ENCODE measurements around the gene KLHDC7B.

The KLHDC7B gene

GRCh38 chr22:50571264-50572175 lies 25.8 kb downstream of the KLHDC7B start:
- TF ChIP-seq, protein P1, sequence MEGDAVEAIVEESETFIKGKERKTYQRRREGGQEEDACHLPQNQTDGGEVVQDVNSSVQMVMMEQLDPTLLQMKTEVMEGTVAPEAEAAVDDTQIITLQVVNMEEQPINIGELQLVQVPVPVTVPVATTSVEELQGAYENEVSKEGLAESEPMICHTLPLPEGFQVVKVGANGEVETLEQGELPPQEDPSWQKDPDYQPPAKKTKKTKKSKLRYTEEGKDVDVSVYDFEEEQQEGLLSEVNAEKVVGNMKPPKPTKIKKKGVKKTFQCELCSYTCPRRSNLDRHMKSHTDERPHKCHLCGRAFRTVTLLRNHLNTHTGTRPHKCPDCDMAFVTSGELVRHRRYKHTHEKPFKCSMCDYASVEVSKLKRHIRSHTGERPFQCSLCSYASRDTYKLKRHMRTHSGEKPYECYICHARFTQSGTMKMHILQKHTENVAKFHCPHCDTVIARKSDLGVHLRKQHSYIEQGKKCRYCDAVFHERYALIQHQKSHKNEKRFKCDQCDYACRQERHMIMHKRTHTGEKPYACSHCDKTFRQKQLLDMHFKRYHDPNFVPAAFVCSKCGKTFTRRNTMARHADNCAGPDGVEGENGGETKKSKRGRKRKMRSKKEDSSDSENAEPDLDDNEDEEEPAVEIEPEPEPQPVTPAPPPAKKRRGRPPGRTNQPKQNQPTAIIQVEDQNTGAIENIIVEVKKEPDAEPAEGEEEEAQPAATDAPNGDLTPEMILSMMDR (IDR thresholded peaks at IDR 0.05) = no peak
- no peak overlapping the region for H3K4me3 ChIP-seq
- H3K27ac ChIP-seq = no peak overlapping the region
- no peak for DNase-seq (ENCODE audit: low spot score)

DNA sequence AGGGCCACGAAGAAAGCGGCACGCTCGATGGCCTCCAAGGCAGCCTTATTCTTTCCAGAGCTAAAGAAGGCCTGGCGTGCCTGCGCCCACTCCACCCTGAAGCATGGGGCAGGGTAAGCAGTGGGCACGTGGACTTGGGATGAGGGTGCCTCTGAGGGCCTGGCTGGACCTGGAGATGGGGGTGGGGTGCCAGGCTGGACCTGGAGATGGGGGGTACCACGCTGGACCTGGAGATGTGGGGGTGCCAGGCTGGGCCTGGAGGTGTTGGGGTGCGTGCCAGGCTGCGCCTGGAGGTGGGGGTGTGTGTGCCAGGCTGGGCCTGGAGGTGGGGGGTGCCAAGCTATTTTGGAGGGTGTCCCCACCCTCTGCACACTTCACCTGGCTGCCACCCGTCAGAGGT lies 27.3 kb downstream of the KLHDC7B start:
- H3K4me3 ChIP-seq = no peak overlapping the region
- H3K27ac ChIP-seq = no peak overlapping the region
- TF ChIP-seq, protein P1 (IDR thresholded peaks at IDR 0.05) = no peak
- no peak for DNase-seq (ENCODE audit: low spot score)

DNA sequence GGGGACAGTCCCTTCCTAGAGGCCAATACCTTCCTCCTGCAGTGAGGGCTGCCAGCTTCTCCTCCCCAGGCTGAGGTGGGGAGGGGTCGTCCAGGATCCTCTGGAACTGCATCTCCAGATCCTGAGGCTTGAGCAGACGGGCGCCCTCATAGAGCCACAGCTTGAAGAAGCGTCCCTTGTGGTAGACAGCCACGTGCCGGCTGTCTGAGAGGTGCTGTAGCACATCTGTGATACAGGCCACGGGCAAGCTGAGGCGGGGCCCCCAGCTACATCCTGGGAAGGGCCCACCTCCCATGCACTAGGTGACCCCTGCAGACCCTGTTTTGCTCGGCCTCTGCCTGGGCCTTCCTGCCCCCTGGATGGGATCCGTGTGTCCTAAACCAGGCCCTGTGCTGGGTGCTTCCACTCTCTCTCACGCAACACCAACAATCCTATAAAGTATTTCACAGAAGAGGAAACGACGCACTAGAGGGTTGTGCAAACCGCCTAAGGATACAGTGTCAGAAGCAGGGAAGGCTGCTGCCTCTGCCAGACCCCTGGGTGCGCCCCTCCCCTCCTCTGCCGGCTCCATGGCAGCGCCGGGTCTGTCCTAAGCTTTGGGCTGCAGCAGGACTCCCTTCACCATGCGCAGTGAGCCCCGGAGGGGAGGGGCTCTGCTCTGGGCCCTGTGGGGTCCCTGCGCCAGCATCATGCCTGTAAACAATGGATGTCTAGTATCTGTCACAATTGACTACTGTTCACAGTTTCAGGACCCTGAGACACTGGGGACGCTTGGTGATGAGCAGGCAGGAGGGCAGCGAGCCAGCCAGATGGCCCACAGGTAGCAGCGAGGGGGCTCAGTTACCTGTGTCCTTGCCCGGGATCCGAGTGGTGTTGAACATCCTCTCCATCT lies 28.0 kb downstream of the KLHDC7B start:
- TF ChIP-seq, protein P1 (IDR thresholded peaks at IDR 0.05) = no peak
- no peak for DNase-seq (ENCODE audit: low spot score)
- no peak overlapping the region for H3K27ac ChIP-seq
- H3K4me3 ChIP-seq = no peak overlapping the region

GRCh38 chr22:50574383-50574755 lies 28.7 kb downstream of the KLHDC7B start:
- Histone ChIP-seq H3K4me3 (no peak overlapping the region), H3K27ac (no peak overlapping the region)
- TF ChIP-seq, protein P1 (IDR thresholded peaks at IDR 0.05) = no peak
- no peak for DNase-seq (ENCODE audit: low spot score)

DNA sequence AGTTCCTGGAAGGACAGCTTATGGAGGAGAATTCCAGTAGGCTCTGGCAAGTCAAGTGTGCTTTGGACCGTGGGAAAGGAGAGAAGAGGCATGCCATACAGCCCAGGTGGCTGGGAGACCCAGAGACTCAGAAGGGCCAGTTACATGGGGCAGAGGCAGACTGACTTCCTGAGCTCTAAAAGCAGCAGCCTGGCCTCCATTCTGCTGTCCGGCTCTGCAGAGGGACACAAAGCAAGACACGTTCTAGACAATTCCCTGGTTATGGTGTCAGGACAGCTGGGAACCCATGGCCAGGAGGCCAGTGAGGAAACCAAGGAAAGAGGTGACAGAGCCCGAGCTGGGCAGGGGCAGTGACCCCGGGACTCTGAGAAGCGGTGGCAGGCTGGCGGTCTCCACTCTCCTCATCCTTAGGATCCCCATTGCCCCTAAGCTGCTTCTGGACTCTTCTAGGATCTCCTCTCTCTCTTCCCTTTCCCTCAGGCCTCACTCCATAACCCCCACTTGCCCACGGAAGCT lies 29.8 kb downstream of the KLHDC7B start:
- TF ChIP-seq, protein P1 (IDR thresholded peaks at IDR 0.05) = no peak
- H3K27ac ChIP-seq = no peak overlapping the region
- H3K4me3 ChIP-seq = no peak overlapping the region
- no peak for DNase-seq (ENCODE audit: low spot score)

- Histone ChIP-seq H3K4me3 (no peak overlapping the region), H3K27ac (no peak overlapping the region)
- TF ChIP-seq, protein P1 (IDR thresholded peaks at IDR 0.05) = no peak
- no peak for DNase-seq (ENCODE audit: low spot score)
Measured at GRCh38 chr22:50576070-50576469, 30.4 kb downstream of the KLHDC7B start.

All from coronary artery (tissue), 2 donors.